T-helper 1 cell (primary cell): ENCODE data around the gene PKP4.
A peak's percentile ranks its signal among the peaks of the same experiment; 100 is the strongest.

Source experiments
- DNase-seq, 5 donors: peaks; one replicate each; pipeline ENCODE4 v3.0.0-alpha.2; 2012 to 2020

Gene PKP4

GRCh38 chr2:158546412-158547144 lies 89.8 kb downstream of the PKP4 start:
- peak in 1 of 5 donors; percentile 18 for DNase-seq

- no peak for DNase-seq
Measured at GRCh38 chr2:158553257-158553656, 96.5 kb downstream of the PKP4 start.

DNA sequence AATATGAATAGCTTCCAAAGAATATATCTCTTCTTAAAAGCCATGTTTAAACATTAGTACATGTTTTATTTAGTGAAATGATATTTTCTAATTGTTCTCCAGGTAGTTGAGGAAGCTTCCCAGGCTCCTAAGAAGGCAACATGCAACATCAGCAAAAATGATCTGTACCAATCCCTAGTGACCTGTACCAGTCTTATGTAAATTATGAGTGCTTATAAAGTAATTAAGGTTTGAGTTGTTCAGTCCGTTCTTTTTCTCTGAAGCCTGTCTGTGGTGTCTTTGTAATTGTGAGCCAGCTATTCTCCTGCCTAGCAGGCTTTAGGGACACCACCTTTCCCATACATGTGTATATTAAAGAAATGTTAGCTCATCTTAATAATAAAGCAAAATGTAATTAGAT lies 98.2 kb downstream of the PKP4 start:
- no peak for DNase-seq

GRCh38 chr2:158556124-158556523 lies 99.4 kb downstream of the PKP4 start:
- DNase-seq: no peak

DNA sequence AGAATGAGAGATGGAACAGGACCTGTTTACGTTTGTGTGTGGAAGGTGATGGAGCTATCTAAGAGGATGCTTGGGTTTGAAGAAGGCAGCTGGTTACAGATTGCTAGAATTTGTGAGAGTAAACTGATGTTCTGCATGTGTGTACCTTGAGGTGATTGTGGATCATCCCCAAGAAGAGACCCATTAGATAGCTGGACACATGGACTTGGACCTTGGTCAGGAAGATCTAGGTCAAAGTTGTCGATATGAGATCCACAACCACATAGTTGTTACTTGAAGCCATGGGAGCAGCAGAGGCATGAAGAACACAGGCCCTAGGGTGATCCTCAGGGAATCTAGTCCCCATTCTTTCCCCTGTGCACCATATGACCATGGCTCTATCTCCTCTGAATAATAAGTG lies 101.0 kb downstream of the PKP4 start:
- no peak for DNase-seq

- DNase-seq: no peak
Measured at GRCh38 chr2:158559252-158559651, 102.5 kb downstream of the PKP4 start.

GRCh38 chr2:158560259-158560658 lies 103.5 kb downstream of the PKP4 start:
- no peak for DNase-seq

- DNase-seq: no peak
Measured at GRCh38 chr2:158561054-158561453, 104.3 kb downstream of the PKP4 start.

- no peak for DNase-seq
Measured at GRCh38 chr2:158567208-158567607, 110.5 kb downstream of the PKP4 start.

DNA sequence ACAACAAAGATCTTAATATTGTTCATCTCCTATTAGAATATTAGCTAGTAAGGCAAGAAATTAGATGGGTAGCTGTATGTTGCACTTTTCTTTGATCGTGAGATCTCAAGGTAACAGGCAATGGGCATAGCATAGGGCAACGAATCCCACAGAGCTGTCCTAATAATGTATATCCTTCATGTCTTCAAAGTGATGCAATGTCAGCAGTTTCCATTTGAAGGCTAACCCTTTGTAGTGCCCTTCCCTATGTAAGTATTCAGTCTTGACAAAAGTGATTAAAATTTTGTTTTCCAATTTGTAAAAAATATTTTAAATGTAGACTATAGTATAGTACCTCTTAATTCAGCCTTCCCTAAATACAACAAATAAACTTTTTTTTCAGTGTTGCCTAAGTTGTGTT lies 112.5 kb downstream of the PKP4 start:
- no peak for DNase-seq

- no peak for DNase-seq
Measured at GRCh38 chr2:158570869-158571268, 114.1 kb downstream of the PKP4 start.

- DNase-seq: no peak
Measured at GRCh38 chr2:158573739-158574138, 117.0 kb downstream of the PKP4 start.

- DNase-seq: no peak
Measured at GRCh38 chr2:158575051-158575635, 118.4 kb downstream of the PKP4 start.

DNA sequence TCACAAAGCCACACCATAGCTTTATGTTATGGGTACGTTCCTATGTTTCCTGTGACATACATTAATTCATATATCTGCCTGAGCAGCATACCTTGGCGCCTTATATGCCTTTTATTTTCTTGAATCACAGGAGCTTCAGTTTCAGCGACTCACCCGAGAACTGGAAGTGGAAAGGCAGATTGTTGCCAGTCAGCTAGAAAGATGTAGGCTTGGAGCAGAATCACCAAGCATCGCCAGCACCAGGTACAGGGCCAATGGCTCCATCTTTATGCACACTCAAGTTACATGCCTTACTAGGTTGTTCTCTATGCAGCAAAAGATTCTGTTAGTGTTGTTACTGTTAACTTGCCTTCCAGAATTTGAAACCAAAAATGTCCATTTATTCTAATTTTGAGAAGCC lies 120.4 kb downstream of the PKP4 start:
- DNase-seq: no peak

GRCh38 chr2:158578703-158579330 lies 122.1 kb downstream of the PKP4 start:
- no peak for DNase-seq

- no peak for DNase-seq
Measured at GRCh38 chr2:158579928-158580327, 123.2 kb downstream of the PKP4 start.

DNA sequence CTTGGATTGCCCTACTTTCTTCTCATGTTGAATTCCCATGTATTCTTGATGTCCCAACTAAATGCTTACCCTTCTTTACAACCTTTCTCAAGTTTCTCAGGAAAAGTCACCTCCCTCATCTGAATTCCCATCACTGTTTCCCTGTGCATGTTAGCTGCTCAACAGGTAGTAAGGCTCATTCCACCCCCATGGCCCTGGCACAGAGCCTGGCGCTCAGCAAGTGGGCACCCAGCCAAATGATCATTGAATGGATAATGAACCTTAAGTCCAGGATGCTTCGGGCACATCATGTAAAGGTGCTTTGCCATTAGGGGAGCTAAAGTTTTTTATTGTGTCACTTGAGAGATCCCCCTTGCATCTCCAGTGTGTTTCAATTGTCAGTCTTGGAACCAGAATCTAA lies 124.0 kb downstream of the PKP4 start:
- no peak for DNase-seq

GRCh38 chr2:158582670-158583069 lies 125.9 kb downstream of the PKP4 start:
- no peak for DNase-seq

DNA sequence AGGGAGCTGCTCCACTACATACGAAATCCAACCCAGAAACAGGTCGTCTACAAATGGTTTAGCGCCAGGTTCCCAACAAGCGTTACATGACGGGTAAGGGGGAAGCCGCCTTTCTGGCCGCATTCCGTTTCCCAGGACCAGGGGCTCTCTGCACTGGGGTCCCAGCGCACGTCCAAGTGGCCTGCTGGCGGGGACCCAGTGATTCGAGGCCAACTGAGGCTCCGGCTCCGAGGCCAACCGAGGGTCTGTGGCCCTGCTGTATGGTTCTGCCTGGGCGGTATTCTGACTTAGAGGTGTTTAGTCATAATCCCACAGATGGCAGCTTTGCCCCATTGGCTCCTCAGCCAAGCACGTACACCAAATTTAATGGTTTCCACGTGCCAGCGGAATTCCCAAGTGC lies 127.2 kb downstream of the PKP4 start:
- no peak for DNase-seq

DNA sequence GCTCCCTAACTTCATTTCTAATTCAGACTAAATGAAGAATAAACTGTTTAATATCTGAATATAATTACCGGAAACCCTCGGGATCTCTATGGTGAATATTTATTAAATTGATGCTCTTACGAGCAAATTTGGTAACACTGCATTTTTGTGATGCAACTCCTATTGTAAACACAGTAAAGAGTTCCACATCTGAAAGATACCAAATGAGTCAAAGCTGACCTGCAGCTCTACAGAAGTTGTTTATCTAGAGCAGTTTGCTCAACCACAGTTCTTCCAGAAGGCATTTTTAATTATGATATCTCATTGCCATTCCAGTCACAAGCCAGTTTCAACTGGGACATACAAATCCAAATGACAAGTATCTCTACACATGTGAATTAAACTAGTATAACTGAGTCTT lies 129.7 kb downstream of the PKP4 start:
- DNase-seq: no peak

GRCh38 chr2:158589303-158589702 lies 132.6 kb downstream of the PKP4 start:
- DNase-seq: no peak

- DNase-seq: no peak
Measured at GRCh38 chr2:158598862-158599517, 142.2 kb downstream of the PKP4 start.

DNA sequence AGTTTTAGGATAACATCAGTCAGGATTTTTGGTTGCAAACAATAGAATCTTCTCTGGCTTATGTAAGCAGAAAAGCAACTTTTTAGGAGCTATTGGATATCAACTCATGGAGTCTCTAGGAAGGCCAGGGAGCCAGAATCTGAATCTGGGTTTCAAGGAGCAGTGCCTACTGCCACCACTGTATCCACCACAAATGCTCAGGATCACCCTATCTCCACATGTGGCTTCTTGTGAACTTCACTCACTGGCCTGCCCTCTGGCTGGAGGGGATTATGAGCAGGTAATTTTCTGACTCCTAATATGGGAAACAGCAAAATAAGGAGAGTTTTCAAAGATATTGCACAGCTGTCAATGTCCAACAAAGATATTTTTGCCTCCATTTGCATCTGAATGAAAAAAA lies 142.9 kb downstream of the PKP4 start:
- no peak for DNase-seq
